Adrenal gland (tissue), 5 donors: ENCODE data around the gene VPS36.

Source experiments
- POLR2A ChIP-seq, 2 donors: fragments of 450-650 bp; IDR thresholded peaks; one replicate each; pipeline ENCODE4 v1.6.1; 2017; ENCODE audit warnings: antibody characterized with exemption in 2 of 2, mild to moderate bottlenecking in 2 of 2, moderate library complexity in 1 of 2
- TF ChIP-seq, protein P1 (sequence below), 6 experiments: fragments of 450-650 bp in 4 of 6; fragments of 200-600 bp in 2 of 6; sonication (generic) in 1 of 6; IDR thresholded peaks; 1 replicate in 5 of 6; 2 replicates in 1 of 6; pipeline versions ENCODE4 v1.5.1 to v1.8.0; 2016 to 2021; ENCODE audit warnings: antibody characterized with exemption in 6 of 6, mild to moderate bottlenecking in 2 of 6, moderate library complexity in 1 of 6
- donor health status: DM: no; HTN: no; CAD: no.

- TF ChIP-seq POLR2A (IDR thresholded peaks at IDR 0.05), result no peak
- TF ChIP-seq, protein P1, sequence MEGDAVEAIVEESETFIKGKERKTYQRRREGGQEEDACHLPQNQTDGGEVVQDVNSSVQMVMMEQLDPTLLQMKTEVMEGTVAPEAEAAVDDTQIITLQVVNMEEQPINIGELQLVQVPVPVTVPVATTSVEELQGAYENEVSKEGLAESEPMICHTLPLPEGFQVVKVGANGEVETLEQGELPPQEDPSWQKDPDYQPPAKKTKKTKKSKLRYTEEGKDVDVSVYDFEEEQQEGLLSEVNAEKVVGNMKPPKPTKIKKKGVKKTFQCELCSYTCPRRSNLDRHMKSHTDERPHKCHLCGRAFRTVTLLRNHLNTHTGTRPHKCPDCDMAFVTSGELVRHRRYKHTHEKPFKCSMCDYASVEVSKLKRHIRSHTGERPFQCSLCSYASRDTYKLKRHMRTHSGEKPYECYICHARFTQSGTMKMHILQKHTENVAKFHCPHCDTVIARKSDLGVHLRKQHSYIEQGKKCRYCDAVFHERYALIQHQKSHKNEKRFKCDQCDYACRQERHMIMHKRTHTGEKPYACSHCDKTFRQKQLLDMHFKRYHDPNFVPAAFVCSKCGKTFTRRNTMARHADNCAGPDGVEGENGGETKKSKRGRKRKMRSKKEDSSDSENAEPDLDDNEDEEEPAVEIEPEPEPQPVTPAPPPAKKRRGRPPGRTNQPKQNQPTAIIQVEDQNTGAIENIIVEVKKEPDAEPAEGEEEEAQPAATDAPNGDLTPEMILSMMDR (IDR thresholded peaks at IDR 0.05), result no peak
Measured at GRCh38 chr13:52454459-52454819, 4.0 kb upstream of the VPS36 start.
